Mesothelial cell of epicardium (in vitro differentiated cells): ENCODE results near the gene RCL1. TPM values are rescaled to one million over a fixed set of nuclear protein-coding genes. Genes with fewer than 3 reads are reported as not detected.

Experiments used
- DNase-seq, 2 experiments: peaks; one replicate each; pipeline ENCODE4 v3.0.0; 2021; ENCODE audit warnings: low spot score in 2 of 2; ENCODE audit not compliant: unreplicated experiment in 2 of 2
- H3K27ac Mint-ChIP-seq: 2 replicates; pipeline ENCODE4 v1.8.0; 2021; ENCODE audit warnings: mixed read lengths
- H3K27me3 Mint-ChIP-seq: 2 replicates; pipeline ENCODE4 v1.8.0; 2021; ENCODE audit warnings: low read depth, mixed read lengths
- H3K36me3 Mint-ChIP-seq: 2 replicates; pipeline ENCODE4 v1.8.0; 2021; ENCODE audit warnings: mixed read lengths
- H3K4me1 Mint-ChIP-seq: 2 replicates; pipeline ENCODE4 v1.8.0; 2021; ENCODE audit warnings: mixed read lengths
- H3K4me3 Mint-ChIP-seq: 2 replicates; pipeline ENCODE4 v1.8.0; 2021; ENCODE audit warnings: mild to moderate bottlenecking, moderate library complexity, mixed read lengths
- H3K9me3 Mint-ChIP-seq: 2 replicates; pipeline ENCODE4 v1.8.0; 2021; ENCODE audit warnings: mixed read lengths
- total RNA-seq: library from RNA; stranded (reverse); gene quantifications from 3 replicates; pipeline ENCODE4 v1.2.1, GENCODE V29; 2021
- TF ChIP-seq, protein P1 (sequence below): fragments of 200-600 bp; sonication (generic); IDR thresholded peaks from one replicate; pipeline ENCODE4 v1.5.0; 2021; ENCODE audit warnings: antibody characterized with exemption; ENCODE audit not compliant: unreplicated experiment

RCL1 gene
- total RNA-seq, 1 donor from 2014 or later: 21.2 TPM

DNA sequence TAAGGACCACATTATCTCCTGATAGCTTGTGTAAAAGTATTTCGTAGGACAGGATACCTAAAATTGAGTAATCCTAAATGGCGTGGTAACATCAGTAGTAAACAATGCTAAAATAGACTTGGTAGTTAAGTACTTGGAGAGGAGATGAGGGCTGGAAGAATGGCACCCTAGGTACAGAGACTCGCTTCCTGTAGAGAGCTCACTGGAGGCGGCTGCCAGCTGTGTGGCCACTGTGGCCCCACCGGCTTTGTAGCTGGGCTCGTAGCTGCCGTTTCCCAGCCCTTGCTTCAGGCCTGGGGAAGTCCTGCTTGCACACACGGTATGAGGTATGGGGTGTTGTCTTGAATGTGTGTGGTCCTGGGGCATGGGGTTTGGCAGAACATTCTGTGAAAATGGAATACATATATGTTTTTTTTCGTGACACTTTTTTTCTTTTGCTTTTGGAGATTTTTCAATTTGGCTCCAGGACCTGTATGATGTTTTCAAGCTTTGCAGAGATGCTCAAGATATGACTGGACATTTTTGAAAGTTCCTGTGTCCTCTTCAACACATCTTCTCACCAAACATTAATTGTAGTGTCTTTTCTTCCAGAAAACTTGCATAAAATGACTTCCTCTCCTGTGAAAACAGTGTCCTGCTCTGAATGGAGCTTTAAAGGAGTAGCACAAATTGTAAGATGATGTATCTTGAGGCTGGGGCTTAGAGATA is 58.0 kb downstream of the RCL1 start:
- no peaks in the 10 kb centered on the region for H3K27me3 Mint-ChIP-seq
- no peaks in the 10 kb centered on the region for H3K9me3 Mint-ChIP-seq
- peaks cover 13% of the 10 kb centered on the region for H3K36me3 Mint-ChIP-seq
- TF ChIP-seq, protein P1, sequence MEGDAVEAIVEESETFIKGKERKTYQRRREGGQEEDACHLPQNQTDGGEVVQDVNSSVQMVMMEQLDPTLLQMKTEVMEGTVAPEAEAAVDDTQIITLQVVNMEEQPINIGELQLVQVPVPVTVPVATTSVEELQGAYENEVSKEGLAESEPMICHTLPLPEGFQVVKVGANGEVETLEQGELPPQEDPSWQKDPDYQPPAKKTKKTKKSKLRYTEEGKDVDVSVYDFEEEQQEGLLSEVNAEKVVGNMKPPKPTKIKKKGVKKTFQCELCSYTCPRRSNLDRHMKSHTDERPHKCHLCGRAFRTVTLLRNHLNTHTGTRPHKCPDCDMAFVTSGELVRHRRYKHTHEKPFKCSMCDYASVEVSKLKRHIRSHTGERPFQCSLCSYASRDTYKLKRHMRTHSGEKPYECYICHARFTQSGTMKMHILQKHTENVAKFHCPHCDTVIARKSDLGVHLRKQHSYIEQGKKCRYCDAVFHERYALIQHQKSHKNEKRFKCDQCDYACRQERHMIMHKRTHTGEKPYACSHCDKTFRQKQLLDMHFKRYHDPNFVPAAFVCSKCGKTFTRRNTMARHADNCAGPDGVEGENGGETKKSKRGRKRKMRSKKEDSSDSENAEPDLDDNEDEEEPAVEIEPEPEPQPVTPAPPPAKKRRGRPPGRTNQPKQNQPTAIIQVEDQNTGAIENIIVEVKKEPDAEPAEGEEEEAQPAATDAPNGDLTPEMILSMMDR: no peak
- H3K4me3 Mint-ChIP-seq: no peak overlapping the region
- DNase-seq: no peak
- H3K27ac Mint-ChIP-seq: no peak overlapping the region
- no peaks in the 10 kb centered on the region for H3K4me1 Mint-ChIP-seq

DNA sequence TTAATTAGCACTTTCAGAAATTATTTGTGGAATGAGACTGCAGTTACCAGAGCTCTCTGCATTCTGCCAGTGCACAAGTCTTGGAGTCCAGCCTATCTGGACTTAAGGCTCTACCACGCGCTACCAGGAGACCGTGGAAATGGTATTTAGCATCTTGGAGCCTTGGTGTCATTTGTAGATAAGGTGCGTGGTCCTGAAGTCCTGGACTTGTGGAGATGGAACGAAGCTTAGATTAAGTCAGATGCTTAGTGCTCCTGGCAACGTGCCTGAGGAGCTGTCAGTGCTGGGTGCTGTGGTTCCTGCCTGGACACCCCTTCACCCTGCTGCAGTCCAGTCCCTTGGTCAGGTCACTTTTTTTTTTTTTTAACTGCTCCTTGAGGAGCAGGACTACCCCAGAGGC is 59.7 kb downstream of the RCL1 start:
- DNase-seq: no peak
- Mint-ChIP-seq H3K4me3 (no peak overlapping the region), H3K4me1 (no peaks in the 10 kb centered on the region), H3K36me3 (peaks cover 28% of the 10 kb centered on the region), H3K27ac (no peak overlapping the region), H3K9me3 (peaks cover 5% of the 10 kb centered on the region), H3K27me3 (no peaks in the 10 kb centered on the region)
- TF ChIP-seq, protein P1: no peak

DNA sequence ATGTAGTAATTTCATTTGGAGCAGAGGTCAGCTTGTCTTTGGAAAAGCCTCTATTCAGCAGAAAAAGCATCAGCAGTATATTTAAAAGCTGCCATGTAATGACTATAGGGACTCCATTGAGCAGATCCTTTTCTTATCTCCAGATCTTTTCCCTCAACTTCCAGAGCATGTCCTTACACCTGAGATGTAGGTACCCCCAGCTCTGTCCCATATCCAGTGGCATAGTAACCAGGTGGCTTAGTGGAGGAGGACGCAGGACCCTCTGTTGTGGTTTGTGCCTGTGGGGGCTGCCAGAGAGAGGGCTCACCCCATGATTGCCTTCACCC is 61.5 kb downstream of the RCL1 start:
- H3K4me3 Mint-ChIP-seq: no peak overlapping the region
- H3K36me3 Mint-ChIP-seq: peaks cover 42% of the 10 kb centered on the region

DNA sequence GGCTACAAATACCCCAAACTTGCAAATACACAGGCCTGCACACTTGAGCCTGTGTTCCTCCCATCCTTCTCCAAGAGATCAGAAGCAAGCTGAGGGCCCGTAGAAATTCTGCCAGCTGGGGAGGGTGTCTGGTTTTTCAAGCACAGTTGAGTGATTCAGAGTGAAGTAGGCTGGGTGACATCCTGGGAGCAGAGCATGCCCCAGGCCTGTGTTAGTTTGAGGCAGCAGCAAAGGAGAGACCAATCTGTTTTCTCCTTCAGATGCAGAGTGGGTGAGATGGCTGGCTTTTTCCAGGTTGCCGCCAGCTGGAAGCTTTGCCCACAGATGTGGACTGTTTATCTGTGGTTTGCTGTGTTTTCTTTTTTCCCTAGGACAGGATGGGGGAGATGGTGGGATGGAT is 63.1 kb downstream of the RCL1 start:
- no peak overlapping the region for H3K27ac Mint-ChIP-seq
- H3K9me3 Mint-ChIP-seq: peaks cover 8% of the 10 kb centered on the region
- peaks cover 44% of the 10 kb centered on the region for H3K36me3 Mint-ChIP-seq
- H3K4me3 Mint-ChIP-seq: no peak overlapping the region
- no peaks in the 10 kb centered on the region for H3K27me3 Mint-ChIP-seq
- H3K4me1 Mint-ChIP-seq: no peaks in the 10 kb centered on the region
- TF ChIP-seq, protein P1: no peak
- no peak for DNase-seq

More for the DNA sequence above, 61.5 kb downstream of the RCL1 start:
- no peaks in the 10 kb centered on the region for H3K27me3 Mint-ChIP-seq
- TF ChIP-seq, protein P1: no peak
- DNase-seq: no peak
- no peaks in the 10 kb centered on the region for H3K4me1 Mint-ChIP-seq
- peaks cover 8% of the 10 kb centered on the region for H3K9me3 Mint-ChIP-seq
- no peak overlapping the region for H3K27ac Mint-ChIP-seq

DNA sequence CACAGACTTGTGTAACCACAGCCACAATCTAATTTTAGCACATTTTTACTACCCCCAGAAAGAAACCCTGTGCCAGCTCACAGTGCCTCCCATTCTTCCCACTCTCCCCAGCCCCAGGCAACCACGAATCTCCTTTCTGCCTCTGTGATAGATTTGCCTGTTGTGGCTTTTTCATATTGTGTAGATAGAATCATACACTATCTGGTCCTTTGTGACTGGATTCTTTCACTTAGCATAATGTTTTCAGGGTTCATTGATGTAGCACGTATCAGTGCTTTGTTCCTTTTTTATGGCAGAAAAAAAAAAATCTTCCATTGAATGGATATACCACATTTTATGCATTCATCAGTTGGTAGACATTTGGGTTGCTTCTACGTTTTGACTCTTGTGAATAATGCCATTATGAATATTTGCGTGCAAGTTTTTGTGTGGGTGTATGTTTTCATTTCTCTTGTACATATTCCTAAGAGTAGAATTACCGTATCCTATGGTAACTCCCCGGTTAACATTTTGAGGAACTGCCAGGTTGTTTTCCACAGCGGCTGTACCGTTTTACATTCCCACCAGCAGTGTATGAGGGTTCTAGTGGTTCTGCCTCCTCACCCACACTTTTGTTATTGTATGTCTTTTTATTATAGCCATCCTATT is 64.5 kb downstream of the RCL1 start:
- H3K9me3 Mint-ChIP-seq: peaks cover 8% of the 10 kb centered on the region
- DNase-seq: no peak
- H3K36me3 Mint-ChIP-seq: peaks cover 41% of the 10 kb centered on the region
- no peaks in the 10 kb centered on the region for H3K27me3 Mint-ChIP-seq
- H3K27ac Mint-ChIP-seq: no peak overlapping the region
- no peak overlapping the region for H3K4me3 Mint-ChIP-seq
- no peaks in the 10 kb centered on the region for H3K4me1 Mint-ChIP-seq
- TF ChIP-seq, protein P1: no peak
